ENCODE data around the gene RNU5B-1. TPM values are rescaled to one million over a fixed set of nuclear protein-coding genes. Genes with fewer than 3 reads are reported as not detected.

RNU5B-1 gene
- polyA plus RNA-seq, 3 donors = not detected

DNA sequence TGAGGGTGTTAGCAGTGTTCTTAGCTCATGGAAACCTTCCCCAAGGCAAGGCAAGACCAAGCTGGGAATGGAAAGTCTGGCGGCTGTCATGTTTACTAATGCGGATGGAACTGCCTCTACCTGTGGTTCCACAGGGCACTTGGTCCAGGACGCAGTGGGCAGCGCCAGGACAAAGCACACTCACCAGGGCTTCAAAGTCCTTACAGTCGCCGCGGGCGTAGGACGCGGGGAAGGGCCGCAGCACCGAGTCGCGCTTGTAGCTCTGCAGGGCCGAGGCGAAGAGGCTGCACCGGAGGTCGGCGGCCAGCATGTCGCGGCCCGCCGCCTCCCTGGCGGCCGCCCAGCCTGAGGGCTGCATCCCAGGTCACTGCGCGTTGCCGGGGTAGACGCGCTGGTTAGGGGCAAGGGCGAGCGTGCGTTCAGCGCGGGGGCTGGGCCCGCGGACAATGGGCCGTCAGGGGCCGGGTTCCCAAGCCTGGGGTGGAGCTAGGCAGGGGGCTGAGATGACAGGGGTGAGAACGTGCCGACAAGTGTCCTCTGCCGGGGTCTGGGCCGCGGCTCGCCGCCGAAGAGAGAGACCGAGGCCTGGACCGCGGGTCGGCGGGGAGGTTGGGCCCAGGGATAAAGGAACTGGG is 18.3 kb upstream of the RNU5B-1 start:
- Histone ChIP-seq H3K9me3 (replicated peaks in 1 of 2; ENCODE audit: control insufficient read depth in 1 of 2, insufficient read depth in 1 of 2, low read length in 2 of 2) (no peaks in the 10 kb centered on the region), H3K79me2 (ENCODE audit: insufficient read depth, low read length) (no peaks in the 10 kb centered on the region), H4K20me1 (ENCODE audit: insufficient read depth, low read length) (no peaks in the 10 kb centered on the region), H3K4me1 (ENCODE audit: control insufficient read depth in 1 of 2, insufficient read depth in 2 of 2, low read length in 2 of 2) (peaks cover 17 to 21% of the 10 kb centered on the region in 2 donors), H3K4me2 (replicated peaks; ENCODE audit: extremely low read depth, low read length, poor library complexity, severe bottlenecking) (peak overlapping the region; percentile 98), H3K4me3 (replicated peaks in 1 of 3; ENCODE audit: low read depth in 2 of 3, low read length in 3 of 3) (peak overlapping the region; percentile 80 to 91 (median 86)), H3K36me3 (replicated peaks in 1 of 2; ENCODE audit: control insufficient read depth in 1 of 2, insufficient read depth in 2 of 2, low read length in 2 of 2) (no peaks in the 10 kb centered on the region), H3K27me3 (ENCODE audit: control insufficient read depth in 2 of 2, insufficient read depth in 2 of 2, low read length in 2 of 2) (no peaks in the 10 kb centered on the region), H3K9ac (ENCODE audit: insufficient read depth, low read length, poor library complexity, severe bottlenecking) (peak overlapping the region; percentile 80), H2AFZ (ENCODE audit: insufficient read depth, low read depth, low read length, poor library complexity, severe bottlenecking) (peak overlapping the region; percentile 100), H3K27ac (ENCODE audit: low read depth in 1 of 2, low read length in 2 of 2) (peak overlapping the region; percentile 51 to 71)
- Mint-ChIP-seq H3K4me3 (peak overlapping the region; percentile 87 to 89), H3K27me3 (ENCODE audit: low read depth in 3 of 3) (peaks cover 0 to 5% (median 0%) of the 10 kb centered on the region in 3 donors), H3K4me1 (peaks cover 18% of the 10 kb centered on the region), H3K9me3 (no peaks in the 10 kb centered on the region), H3K36me3 (peaks cover 4 to 6% of the 10 kb centered on the region in 2 donors), H3K27ac (peak overlapping the region; percentile 18 to 83 (median 74))
- intact Hi-C loops (cut with micrococcal nuclease) = no loop called here
- WGBS (ENCODE audit: insufficient coverage) = 0% methylated on average over 52 of the region's 52 CpGs
- peak in 1 of 3 donors; percentile 17 for DNase-seq
- TF ChIP-seq, protein P1, sequence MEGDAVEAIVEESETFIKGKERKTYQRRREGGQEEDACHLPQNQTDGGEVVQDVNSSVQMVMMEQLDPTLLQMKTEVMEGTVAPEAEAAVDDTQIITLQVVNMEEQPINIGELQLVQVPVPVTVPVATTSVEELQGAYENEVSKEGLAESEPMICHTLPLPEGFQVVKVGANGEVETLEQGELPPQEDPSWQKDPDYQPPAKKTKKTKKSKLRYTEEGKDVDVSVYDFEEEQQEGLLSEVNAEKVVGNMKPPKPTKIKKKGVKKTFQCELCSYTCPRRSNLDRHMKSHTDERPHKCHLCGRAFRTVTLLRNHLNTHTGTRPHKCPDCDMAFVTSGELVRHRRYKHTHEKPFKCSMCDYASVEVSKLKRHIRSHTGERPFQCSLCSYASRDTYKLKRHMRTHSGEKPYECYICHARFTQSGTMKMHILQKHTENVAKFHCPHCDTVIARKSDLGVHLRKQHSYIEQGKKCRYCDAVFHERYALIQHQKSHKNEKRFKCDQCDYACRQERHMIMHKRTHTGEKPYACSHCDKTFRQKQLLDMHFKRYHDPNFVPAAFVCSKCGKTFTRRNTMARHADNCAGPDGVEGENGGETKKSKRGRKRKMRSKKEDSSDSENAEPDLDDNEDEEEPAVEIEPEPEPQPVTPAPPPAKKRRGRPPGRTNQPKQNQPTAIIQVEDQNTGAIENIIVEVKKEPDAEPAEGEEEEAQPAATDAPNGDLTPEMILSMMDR (IDR thresholded peaks at IDR 0.05) = no peak

DNA sequence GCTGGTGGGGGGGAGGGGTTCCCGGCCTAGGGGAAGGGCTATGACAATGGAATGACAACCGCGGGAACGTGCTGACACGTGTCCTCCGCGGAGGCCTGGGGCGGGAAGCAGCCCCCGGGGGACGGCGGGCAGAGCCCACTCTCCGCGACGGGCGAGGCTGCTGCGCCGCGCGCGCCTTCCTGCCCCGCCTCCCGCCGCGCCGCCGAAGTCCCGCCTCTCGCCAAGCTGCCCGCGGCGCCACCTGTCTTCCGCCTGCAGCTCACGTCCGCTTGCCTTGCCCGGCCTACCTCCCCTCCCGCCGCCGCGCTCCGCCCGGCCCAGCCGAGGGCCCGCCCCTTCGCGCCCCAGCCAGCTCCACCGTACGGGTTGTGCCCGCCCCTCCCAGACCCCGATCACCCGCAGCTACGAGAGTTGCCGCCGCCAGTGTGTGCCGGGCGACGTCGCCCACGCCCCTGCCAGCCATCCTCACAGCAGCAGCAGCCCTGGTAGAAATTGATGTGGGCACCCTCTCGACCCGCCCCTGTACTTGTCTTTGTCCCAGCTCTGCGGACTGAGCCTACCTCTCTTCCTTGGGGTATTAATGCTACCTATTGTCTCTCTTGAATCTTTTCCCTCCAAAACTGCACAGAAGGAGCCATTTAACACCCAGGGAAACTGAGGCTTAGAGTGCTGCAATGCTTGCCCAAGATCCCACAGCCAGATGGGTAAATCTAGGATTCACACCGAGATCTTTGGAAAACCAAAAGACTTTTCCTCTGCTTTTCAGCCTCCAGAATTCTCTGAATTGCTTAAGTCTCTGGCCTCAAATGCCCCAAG is 17.6 kb upstream of the RNU5B-1 start, which contains the start of gene PARP16:
Gene PARP16 (minus strand): TSS at position 180 of the 816 bp plus-strand sequence. CDS start 457 bp downstream, outside the sequence.
- H3K4me2 ChIP-seq (replicated peaks; ENCODE audit: extremely low read depth, low read length, poor library complexity, severe bottlenecking) = peak within 1 kb of the TSS; percentile 98
- Mint-ChIP-seq H3K4me3 (peak within 1 kb of the TSS; percentile 87 to 89), H3K27me3 (ENCODE audit: low read depth in 3 of 3) (peaks cover 0 to 5% (median 0%) of the 10 kb centered on the region in 3 donors), H3K4me1 (peaks cover 18% of the 10 kb centered on the region), H3K36me3 (peaks cover 4 to 6% of the 10 kb centered on the region in 2 donors), H3K27ac (peak within 1 kb of the TSS; percentile 31 to 85 (median 80)), H3K9me3 (no peaks in the 10 kb centered on the region)
- intact Hi-C loops (cut with micrococcal nuclease) = no loop called here
- H3K9me3 ChIP-seq (replicated peaks in 1 of 2; ENCODE audit: control insufficient read depth in 1 of 2, insufficient read depth in 1 of 2, low read length in 2 of 2) = no peaks in the 10 kb centered on the region
- no peaks in the 10 kb centered on the region for H4K20me1 ChIP-seq (ENCODE audit: insufficient read depth, low read length)
- H3K4me1 ChIP-seq (ENCODE audit: control insufficient read depth in 1 of 2, insufficient read depth in 2 of 2, low read length in 2 of 2) = peaks cover 17 to 21% of the 10 kb centered on the region in 2 donors
- H3K9ac ChIP-seq (ENCODE audit: insufficient read depth, low read length, poor library complexity, severe bottlenecking) = peak within 1 kb of the TSS; percentile 80
- DNase-seq = peak; percentile 63 to 72 (median 66)
- no peaks in the 10 kb centered on the region for H3K79me2 ChIP-seq (ENCODE audit: insufficient read depth, low read length)
- peak within 1 kb of the TSS; percentile 100 for H2AFZ ChIP-seq (ENCODE audit: insufficient read depth, low read depth, low read length, poor library complexity, severe bottlenecking)
- TF ChIP-seq, protein P1 (IDR thresholded peaks at IDR 0.05) = peak; percentile 15
- peak within 1 kb of the TSS; percentile 80 to 91 (median 86) for H3K4me3 ChIP-seq (replicated peaks in 1 of 3; ENCODE audit: low read depth in 2 of 3, low read length in 3 of 3)
- H3K27ac ChIP-seq (ENCODE audit: low read depth in 1 of 2, low read length in 2 of 2) = peak within 1 kb of the TSS; percentile 51 to 71
- 2% methylated on average over 59 of the region's 62 CpGs for WGBS (ENCODE audit: insufficient coverage)
- no peaks in the 10 kb centered on the region for H3K36me3 ChIP-seq (replicated peaks in 1 of 2; ENCODE audit: control insufficient read depth in 1 of 2, insufficient read depth in 2 of 2, low read length in 2 of 2)
- H3K27me3 ChIP-seq (ENCODE audit: control insufficient read depth in 2 of 2, insufficient read depth in 2 of 2, low read length in 2 of 2) = no peaks in the 10 kb centered on the region

Data from CD14-positive monocyte (primary cell).